ENCODE measurements around the gene RAB9A. TPM values are rescaled to one million over a fixed set of nuclear protein-coding genes. Genes with fewer than 3 reads are reported as not detected.

RAB9A gene
- total RNA-seq, 1 donor from 2014 or later: 31.7 TPM

GRCh38 chrX:13697455-13697854 lies 8.5 kb downstream of the RAB9A start:
- Histone ChIP-seq H3K36me3 (no peaks in the 10 kb centered on the region), H3K9me3 (no peaks in the 10 kb centered on the region), H3K4me3 (no peak overlapping the region), H3K27ac (no peak overlapping the region), H3K27me3 (no peaks in the 10 kb centered on the region), H3K4me1 (peaks cover 19% of the 10 kb centered on the region)
- ATAC-seq (peak; percentile 37), DNase-seq (no peak)
- no peak for TF ChIP-seq CTCF (IDR thresholded peaks at IDR 0.05)
- intact Hi-C loops (cut with DNase I): no loop called here

- Histone ChIP-seq H3K4me1 (peaks cover 15% of the 10 kb centered on the region), H3K9me3 (no peaks in the 10 kb centered on the region), H3K36me3 (no peaks in the 10 kb centered on the region), H3K27ac (no peak overlapping the region), H3K4me3 (no peak overlapping the region), H3K27me3 (no peaks in the 10 kb centered on the region)
- ATAC-seq (no peak), DNase-seq (no peak)
- intact Hi-C loops (cut with DNase I): no loop called here
- TF ChIP-seq CTCF (IDR thresholded peaks at IDR 0.05): no peak
Measured at GRCh38 chrX:13697976-13698375, 9.0 kb downstream of the RAB9A start.

GRCh38 chrX:13698432-13698831 lies 9.5 kb downstream of the RAB9A start:
- Histone ChIP-seq H3K27me3 (no peaks in the 10 kb centered on the region), H3K4me1 (peaks cover 11% of the 10 kb centered on the region), H3K4me3 (no peak overlapping the region), H3K36me3 (no peaks in the 10 kb centered on the region), H3K27ac (no peak overlapping the region), H3K9me3 (no peaks in the 10 kb centered on the region)
- intact Hi-C loops (cut with DNase I): no loop called here
- DNase-seq (no peak), ATAC-seq (no peak)
- no peak for TF ChIP-seq CTCF (IDR thresholded peaks at IDR 0.05)

GRCh38 chrX:13699183-13699826 lies 10.4 kb downstream of the RAB9A start:
- Histone ChIP-seq H3K4me3 (no peak overlapping the region), H3K4me1 (peaks cover 10% of the 10 kb centered on the region), H3K27ac (no peak overlapping the region), H3K9me3 (no peaks in the 10 kb centered on the region), H3K36me3 (no peaks in the 10 kb centered on the region), H3K27me3 (no peaks in the 10 kb centered on the region)
- ATAC-seq (peak; percentile 26), DNase-seq (no peak)
- TF ChIP-seq CTCF (IDR thresholded peaks at IDR 0.05): no peak
- intact Hi-C loops (cut with DNase I): no loop called here

- Histone ChIP-seq H3K27ac (no peak overlapping the region), H3K36me3 (no peaks in the 10 kb centered on the region), H3K9me3 (no peaks in the 10 kb centered on the region), H3K4me1 (peaks cover 10% of the 10 kb centered on the region), H3K27me3 (no peaks in the 10 kb centered on the region), H3K4me3 (no peak overlapping the region)
- DNase-seq (no peak), ATAC-seq (no peak)
- intact Hi-C loops (cut with DNase I): no loop called here
- no peak for TF ChIP-seq CTCF (IDR thresholded peaks at IDR 0.05)
Measured at GRCh38 chrX:13700380-13700779, 11.5 kb downstream of the RAB9A start.
